Measurements from ENCODE around the gene OSBPL3. TPM values are rescaled to one million over a fixed set of nuclear protein-coding genes. Genes with fewer than 3 reads are reported as not detected.

The OSBPL3 gene
- total RNA-seq, 1 donor from 2014 or later = 8.0 TPM

DNA sequence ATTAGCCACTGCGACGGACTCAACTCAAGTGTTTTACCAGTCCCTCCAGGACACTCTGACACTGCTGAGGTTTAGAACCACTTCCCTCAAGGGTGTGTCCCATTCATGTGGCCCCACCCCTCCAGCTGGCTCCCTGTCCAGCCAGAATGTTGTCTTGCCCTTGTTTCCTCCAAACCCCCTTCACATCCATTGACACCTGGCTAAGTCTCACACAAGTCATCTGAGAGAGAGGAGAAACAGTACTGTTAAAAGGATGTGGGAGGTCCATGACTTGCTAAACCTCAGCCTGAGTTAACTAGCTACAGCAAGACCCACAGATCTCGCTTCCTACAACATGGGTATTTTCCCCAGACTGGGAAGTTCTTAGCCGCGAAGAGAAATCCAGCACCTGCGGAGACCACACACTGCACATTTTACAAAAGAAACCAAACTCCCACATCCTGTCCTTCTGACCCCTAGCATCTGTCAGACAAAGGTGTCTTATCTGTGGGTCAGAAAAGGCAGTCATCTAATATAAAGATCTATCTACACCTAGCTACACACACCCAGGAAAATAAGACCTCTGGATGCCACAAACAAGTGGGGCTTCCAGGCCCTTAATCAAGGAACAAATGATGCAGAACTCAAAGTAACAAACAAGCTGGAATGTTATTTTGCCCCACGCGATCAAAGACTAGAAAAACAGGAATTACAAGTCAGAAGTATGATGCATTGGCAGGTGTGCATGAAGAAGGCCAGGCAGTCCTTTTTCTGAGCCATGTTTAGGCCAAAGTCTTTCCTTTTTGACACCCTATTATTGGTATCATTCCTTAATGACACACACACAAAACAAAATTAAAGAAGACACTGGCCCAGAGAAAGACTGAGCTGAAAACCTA lies 13.9 kb downstream of the OSBPL3 start:
- H3K4me3 ChIP-seq = no peak overlapping the region
- TF ChIP-seq CTCF (IDR thresholded peaks at IDR 0.05) (no peak), EZH2phosphoT487 (IDR thresholded peaks at IDR 0.05) (no peak), EZH2 (IDR thresholded peaks at IDR 0.05) (no peak)
- peaks cover 11% of the 10 kb centered on the region for H3K4me1 ChIP-seq
- H3K9me3 Mint-ChIP-seq = peaks cover 5% of the 10 kb centered on the region
- H2AFZ ChIP-seq (replicated peaks) = no peak overlapping the region
- no peaks in the 10 kb centered on the region for H3K36me3 ChIP-seq
- no peak overlapping the region for H3K4me3 Mint-ChIP-seq
- H3K27me3 ChIP-seq = no peaks in the 10 kb centered on the region
- peak; percentile 21 for DNase-seq (ENCODE audit: low spot score)
- H3K79me2 ChIP-seq (ENCODE audit: low read depth) = no peaks in the 10 kb centered on the region
- H3K36me3 Mint-ChIP-seq = peaks cover 5% of the 10 kb centered on the region
- H3K4me1 Mint-ChIP-seq = peaks cover 11% of the 10 kb centered on the region
- H3K4me2 ChIP-seq = no peak overlapping the region
- H4K20me1 ChIP-seq (ENCODE audit: low read depth) = no peaks in the 10 kb centered on the region
- peaks cover 12% of the 10 kb centered on the region for H3F3A ChIP-seq (ENCODE audit: low read depth)
- H3K9ac ChIP-seq = no peak overlapping the region
- peaks cover 4% of the 10 kb centered on the region for H3K27me3 Mint-ChIP-seq (ENCODE audit: insufficient read depth, low read depth)
- no peak overlapping the region for H3K27ac ChIP-seq
- no peaks in the 10 kb centered on the region for H3K9me3 ChIP-seq (ENCODE audit: low read depth)
- H3K27ac Mint-ChIP-seq = no peak overlapping the region

DNA sequence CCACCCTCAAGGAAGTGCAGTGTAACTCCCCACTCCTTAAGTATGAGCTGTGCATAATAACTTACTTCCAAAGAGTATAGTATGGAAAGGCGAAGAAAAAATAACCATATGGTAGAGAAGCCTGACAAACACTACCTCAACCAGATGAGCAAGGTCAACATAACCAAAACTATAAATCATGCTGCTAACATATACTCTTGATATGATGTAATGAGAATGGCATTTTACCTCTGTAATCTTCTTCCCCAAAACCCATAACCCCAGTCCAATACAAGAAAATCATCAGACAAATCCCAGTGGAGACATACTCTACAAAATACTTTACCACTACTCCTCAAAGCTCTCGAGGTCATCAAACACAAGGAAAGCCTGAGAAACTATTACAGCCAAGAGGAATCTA lies 15.8 kb downstream of the OSBPL3 start:
- no peak overlapping the region for H3K4me3 ChIP-seq
- H2AFZ ChIP-seq (replicated peaks) = no peak overlapping the region
- Mint-ChIP-seq H3K4me3 (no peak overlapping the region), H3K9me3 (peaks cover 16% of the 10 kb centered on the region), H3K36me3 (peaks cover 5% of the 10 kb centered on the region), H3K27me3 (ENCODE audit: insufficient read depth, low read depth) (peaks cover 4% of the 10 kb centered on the region), H3K4me1 (peaks cover 11% of the 10 kb centered on the region), H3K27ac (no peak overlapping the region)
- no peak overlapping the region for H3K27ac ChIP-seq
- H3K36me3 ChIP-seq = no peaks in the 10 kb centered on the region
- H4K20me1 ChIP-seq (ENCODE audit: low read depth) = no peaks in the 10 kb centered on the region
- H3K79me2 ChIP-seq (ENCODE audit: low read depth) = no peaks in the 10 kb centered on the region
- peaks cover 11% of the 10 kb centered on the region for H3K4me1 ChIP-seq
- peaks cover 12% of the 10 kb centered on the region for H3F3A ChIP-seq (ENCODE audit: low read depth)
- no peak overlapping the region for H3K9ac ChIP-seq
- no peak overlapping the region for H3K4me2 ChIP-seq
- H3K27me3 ChIP-seq = no peaks in the 10 kb centered on the region
- DNase-seq (ENCODE audit: low spot score) = no peak
- no peaks in the 10 kb centered on the region for H3K9me3 ChIP-seq (ENCODE audit: low read depth)
- no peak for TF ChIP-seq CTCF (IDR thresholded peaks at IDR 0.05)
- no peak for TF ChIP-seq EZH2phosphoT487 (IDR thresholded peaks at IDR 0.05)
- TF ChIP-seq EZH2 (IDR thresholded peaks at IDR 0.05) = no peak

DNA sequence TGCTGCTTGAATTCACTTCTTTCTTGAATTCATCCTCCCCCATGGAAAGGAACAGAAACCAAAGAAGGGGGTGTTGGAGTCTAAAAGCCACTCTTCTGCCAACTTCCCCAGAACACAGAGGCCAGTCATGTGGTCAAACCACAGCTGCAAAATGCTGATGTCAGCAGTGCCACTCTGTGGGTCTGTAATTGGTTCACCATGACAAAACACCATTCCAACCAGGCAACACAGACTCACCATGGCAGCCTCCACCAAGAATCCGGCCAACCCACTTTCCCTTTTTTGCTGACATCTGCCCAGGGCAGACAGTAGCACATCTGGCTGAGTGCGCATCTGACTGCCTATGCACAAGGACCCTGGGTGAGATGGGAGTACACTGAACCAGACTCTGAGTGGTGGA lies 16.8 kb downstream of the OSBPL3 start:
- H3K9me3 Mint-ChIP-seq = peaks cover 16% of the 10 kb centered on the region
- no peak for DNase-seq (ENCODE audit: low spot score)
- TF ChIP-seq CTCF (IDR thresholded peaks at IDR 0.05) (no peak), EZH2 (IDR thresholded peaks at IDR 0.05) (no peak), EZH2phosphoT487 (IDR thresholded peaks at IDR 0.05) (no peak)
- H3K27ac Mint-ChIP-seq = no peak overlapping the region
- Histone ChIP-seq H3K27ac (no peak overlapping the region), H3F3A (ENCODE audit: low read depth) (peaks cover 12% of the 10 kb centered on the region), H4K20me1 (ENCODE audit: low read depth) (no peaks in the 10 kb centered on the region), H3K9ac (no peak overlapping the region), H3K4me2 (no peak overlapping the region), H3K4me3 (no peak overlapping the region), H2AFZ (replicated peaks) (no peak overlapping the region), H3K9me3 (ENCODE audit: low read depth) (no peaks in the 10 kb centered on the region), H3K36me3 (no peaks in the 10 kb centered on the region), H3K4me1 (peaks cover 11% of the 10 kb centered on the region), H3K27me3 (no peaks in the 10 kb centered on the region), H3K79me2 (ENCODE audit: low read depth) (no peaks in the 10 kb centered on the region)
- peaks cover 11% of the 10 kb centered on the region for H3K4me1 Mint-ChIP-seq
- H3K27me3 Mint-ChIP-seq (ENCODE audit: insufficient read depth, low read depth) = peaks cover 4% of the 10 kb centered on the region
- no peak overlapping the region for H3K4me3 Mint-ChIP-seq
- peaks cover 5% of the 10 kb centered on the region for H3K36me3 Mint-ChIP-seq

Data from neural progenitor cell (in vitro differentiated cells).